OCI-M1 (cell line): ENCODE results near the gene MRTFA.

Source experiments
- DNase-seq: peaks from one replicate; lab custom pipeline; 2025; lab: John Stamatoyannopoulos, UW

MRTFA gene

DNA sequence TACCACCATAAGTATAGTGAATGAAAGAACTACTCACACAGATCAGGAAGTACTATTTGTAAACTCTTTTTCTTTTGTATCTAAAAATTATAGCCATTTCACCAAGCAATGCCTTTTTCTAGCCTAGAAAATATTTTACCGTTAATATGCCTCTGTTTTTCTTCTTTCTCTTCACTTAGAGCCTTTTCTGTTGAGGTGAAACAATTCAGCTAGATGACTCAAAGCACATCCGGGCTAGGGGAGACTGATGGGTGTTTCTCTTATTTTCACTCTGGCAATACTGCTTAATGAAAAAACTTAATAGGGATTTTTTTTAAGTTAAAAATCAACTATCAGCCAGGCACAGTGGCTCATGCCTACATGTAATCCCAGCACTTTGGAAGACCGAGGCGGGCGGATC lies 172.8 kb downstream of the MRTFA start:
- peak; percentile 65 for DNase-seq

GRCh38 chr22:40463017-40463631 lies 173.4 kb downstream of the MRTFA start:
- DNase-seq = peak; percentile 88

DNA sequence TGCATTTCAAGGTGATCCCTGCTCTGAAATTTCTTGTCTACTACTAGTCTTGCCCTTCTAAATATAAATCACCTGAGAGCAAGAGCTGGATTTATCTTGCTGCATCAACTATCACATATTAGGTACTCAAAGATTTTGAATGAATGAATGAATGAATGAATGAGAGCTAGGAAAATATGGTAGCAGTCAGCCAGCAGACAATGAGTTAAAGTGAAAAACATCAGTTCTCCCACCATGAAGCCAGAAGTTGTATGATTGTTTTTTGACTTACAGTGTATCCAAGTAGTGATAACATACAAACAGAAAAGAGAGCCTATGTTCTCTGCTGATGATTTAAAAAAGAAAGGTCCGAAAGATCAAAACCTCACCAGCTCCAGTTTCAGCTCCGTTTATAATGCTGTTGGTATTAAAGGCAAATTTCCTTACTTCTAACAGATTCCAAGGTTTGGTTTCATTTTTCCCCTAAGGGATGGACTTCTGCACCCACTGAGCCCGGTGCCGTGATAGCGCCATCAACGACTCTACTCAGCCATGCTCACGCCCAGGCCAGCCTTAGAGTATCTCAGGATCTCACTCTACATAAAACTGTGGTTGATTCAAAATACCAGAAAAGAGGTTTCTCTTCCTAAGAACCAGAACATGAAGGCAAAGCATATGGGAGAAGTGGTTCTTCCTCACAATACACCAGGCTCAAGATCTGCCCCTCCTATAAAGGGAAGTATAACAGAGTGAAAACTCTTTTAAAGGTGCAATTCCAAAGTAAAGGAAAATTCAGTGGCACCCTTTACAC lies 174.1 kb downstream of the MRTFA start:
- peak; percentile 75 for DNase-seq

- DNase-seq = no peak
These were observed 182.8 kb downstream of the MRTFA start for GRCh38 chr22:40453671-40454070.

DNA sequence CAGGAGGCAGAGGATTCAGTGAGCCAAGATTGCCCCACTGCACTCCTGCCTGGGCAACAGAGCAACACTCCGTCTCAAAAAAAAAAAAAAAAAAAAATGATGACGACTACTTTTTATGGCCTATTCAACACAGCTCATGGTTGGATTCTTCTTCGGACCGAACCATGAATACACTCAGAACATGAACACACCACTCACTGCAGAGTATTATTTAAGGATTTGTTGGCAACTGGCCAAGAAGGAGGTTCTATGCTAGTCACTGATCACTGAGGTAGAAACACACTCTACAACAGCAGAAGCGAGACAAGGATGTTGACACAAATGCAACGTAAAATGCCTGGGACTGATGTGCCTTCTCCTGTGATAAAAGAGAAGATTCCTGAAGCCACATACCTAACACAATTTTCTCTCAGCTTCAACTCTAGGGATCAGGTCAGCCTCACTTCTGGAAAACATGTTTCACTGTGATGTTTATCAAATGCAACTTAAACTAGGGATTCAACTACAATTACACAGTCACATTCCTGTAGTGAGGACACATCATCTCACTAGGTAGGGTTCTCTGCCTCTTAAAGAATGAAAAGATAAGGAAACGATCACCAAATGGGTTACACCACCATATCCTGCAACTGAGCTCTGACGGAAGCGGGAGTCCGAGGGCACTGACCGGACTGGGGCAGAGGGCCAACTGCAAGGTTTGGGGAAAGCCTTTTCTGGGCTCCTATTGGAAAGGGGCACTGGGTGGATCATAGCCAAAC lies 183.6 kb downstream of the MRTFA start:
- no peak for DNase-seq

GRCh38 chr22:40451210-40451609 lies 185.3 kb downstream of the MRTFA start:
- DNase-seq = no peak

- DNase-seq = no peak
These were observed 185.9 kb downstream of the MRTFA start for GRCh38 chr22:40450616-40451015.

- no peak for DNase-seq
These were observed 186.9 kb downstream of the MRTFA start for GRCh38 chr22:40449676-40450035.

GRCh38 chr22:40446203-40446602 lies 190.3 kb downstream of the MRTFA start:
- DNase-seq = no peak

- DNase-seq = no peak
These were observed 192.2 kb downstream of the MRTFA start for GRCh38 chr22:40444178-40444831.

GRCh38 chr22:40443732-40444131 lies 192.8 kb downstream of the MRTFA start:
- DNase-seq = no peak

DNA sequence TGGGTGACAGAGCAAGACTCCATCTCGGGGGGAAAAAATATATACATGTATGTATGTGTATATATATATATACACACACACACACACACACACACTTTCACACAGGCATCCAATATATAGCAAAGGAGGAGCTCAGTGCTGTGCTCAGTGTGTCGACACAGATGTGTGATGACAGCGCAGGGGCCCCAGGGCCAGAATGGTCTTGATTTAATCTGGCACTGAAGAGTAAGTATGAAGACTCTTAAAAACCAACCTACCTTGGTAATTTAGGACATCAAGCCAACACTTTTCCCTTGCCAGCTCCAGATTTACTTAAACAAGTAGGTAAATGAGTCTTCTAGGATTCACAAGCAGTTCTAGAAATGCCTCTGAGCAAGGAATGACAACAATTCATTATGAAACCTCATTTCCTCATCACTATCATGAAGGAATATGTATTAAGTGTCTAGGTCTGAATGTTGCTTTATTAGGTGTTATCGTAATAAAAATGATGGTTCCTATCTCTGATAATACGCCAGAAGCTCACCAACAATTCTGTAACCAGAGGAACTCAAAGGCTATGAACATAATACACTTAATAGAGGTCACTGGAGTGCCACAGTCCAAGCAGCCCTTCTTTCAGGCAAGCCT lies 194.6 kb downstream of the MRTFA start:
- no peak for DNase-seq

DNA sequence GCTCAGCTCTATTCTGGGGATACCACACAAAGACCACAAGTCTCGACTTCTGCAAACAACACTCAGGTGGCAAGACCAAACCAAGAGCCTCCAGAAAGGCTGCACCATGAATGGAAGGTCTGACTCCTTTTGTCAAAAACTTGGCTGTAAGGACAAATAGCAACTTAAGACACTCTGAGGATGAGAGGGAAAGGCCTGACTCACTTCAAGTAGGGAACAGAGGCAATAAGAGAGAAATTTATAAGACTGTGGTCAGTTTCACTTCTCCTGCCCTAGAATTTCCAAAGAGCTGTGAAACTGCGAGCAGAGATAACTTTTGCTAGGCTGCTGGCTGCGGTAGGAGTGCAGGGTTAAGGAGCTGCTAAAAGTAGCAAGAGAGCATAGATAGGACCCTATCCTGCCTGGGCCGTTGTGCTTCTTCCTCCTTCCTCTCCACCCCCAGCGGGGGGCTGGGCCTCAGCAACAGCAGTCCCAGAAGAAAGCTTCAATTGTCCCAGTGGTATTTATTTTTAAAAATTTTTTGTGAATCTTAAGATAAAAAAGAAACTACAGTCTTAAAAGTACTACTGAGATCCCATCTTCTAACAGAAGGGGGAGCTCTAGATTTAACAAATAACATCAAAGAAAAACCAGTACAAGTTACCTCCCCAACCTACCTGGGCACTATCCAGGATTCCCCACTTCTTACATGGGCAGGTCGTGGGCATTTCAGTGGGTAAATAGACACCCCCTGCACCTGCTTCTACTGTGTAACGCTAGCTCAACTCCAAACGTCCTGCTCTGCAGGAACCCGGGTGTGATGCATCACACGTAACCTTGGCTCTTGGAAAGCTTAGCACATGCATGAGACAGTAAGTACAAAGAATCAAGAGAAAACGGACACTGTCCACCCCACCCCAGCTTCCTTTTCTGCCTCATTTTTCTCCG lies 199.8 kb downstream of the MRTFA start:
- peak; percentile 98 for DNase-seq

- no peak for DNase-seq
These were observed 201.8 kb downstream of the MRTFA start for GRCh38 chr22:40434745-40435144.

GRCh38 chr22:40434106-40434505 lies 202.4 kb downstream of the MRTFA start:
- DNase-seq = no peak

GRCh38 chr22:40433416-40434090 lies 203.0 kb downstream of the MRTFA start:
- DNase-seq = no peak

GRCh38 chr22:40432625-40433024 lies 203.9 kb downstream of the MRTFA start:
- no peak for DNase-seq

DNA sequence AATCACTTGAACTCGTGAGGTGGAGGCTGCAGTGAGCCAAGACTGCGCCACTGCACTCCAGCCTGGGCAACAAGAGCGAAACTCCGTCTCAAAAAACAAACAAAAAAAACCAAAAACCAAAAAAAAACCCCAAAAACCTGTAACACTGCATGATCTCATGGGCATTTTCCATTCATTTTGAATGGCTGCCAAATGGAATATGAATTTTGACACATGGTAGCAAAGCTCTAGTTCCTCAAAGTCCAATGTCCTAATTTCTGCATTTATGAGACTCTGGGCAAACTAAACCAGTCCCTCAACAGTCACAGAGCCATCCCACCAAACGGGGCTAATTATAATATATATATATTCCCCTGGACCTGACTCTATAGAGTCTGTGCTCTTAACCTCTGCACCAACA lies 204.4 kb downstream of the MRTFA start:
- DNase-seq = no peak

DNA sequence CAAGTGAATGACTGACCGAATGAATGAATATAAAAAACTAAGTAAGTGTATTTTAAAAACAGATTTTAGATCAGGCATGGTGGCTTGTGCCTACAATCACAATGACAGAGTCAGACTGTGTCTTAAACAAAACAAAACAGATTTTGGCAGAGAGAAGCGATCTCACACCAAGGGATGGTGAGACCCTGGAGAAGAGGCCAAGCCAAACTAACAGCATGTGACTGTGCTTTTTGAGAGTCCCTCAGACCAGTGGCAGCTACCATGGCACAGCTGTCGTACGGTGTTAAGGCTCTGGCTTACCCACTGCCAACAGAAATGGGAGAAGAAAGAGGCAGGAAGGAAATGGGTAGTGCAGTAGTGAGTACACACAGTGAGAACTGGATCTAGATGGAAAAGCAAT lies 205.5 kb downstream of the MRTFA start:
- no peak for DNase-seq

GRCh38 chr22:40429481-40429880 lies 207.0 kb downstream of the MRTFA start:
- DNase-seq = no peak
